CD4-positive, alpha-beta T cell treated with Interleukin-2 at 100 ng/mL for 4 hours (primary cell): ENCODE results near the gene AK5.
"Not testable (repeated sequence)": the region's sequence is repeated elsewhere in the genome, so short reads cannot be mapped to it uniquely, and the experiment has no call there.

Experiments used
- DNase-seq: peaks from one replicate; pipeline ENCODE4 v3.0.0-alpha.2; 2020; ENCODE audit warnings: low spot score

Gene AK5

GRCh38 chr1:77399250-77400086, 117.6 kb downstream of the AK5 start:
- no peak for DNase-seq

GRCh38 chr1:77400781-77401180, 119.0 kb downstream of the AK5 start:
- DNase-seq = no peak

- no peak for DNase-seq
Observed at GRCh38 chr1:77401384-77401783, 119.6 kb downstream of the AK5 start.

- no peak for DNase-seq
Observed at GRCh38 chr1:77405186-77405585, 123.4 kb downstream of the AK5 start.

GRCh38 chr1:77406661-77407060, 124.8 kb downstream of the AK5 start:
- no peak for DNase-seq

GRCh38 chr1:77407738-77408375, 126.0 kb downstream of the AK5 start:
- DNase-seq = no peak

- not testable (repeated sequence) for DNase-seq
Observed at GRCh38 chr1:77408933-77409332, 127.1 kb downstream of the AK5 start.

GRCh38 chr1:77412069-77412819, 130.4 kb downstream of the AK5 start:
- no peak for DNase-seq

GRCh38 chr1:77412820-77413530, 131.2 kb downstream of the AK5 start:
- no peak for DNase-seq

- no peak for DNase-seq
Observed at GRCh38 chr1:77413541-77414335, 131.9 kb downstream of the AK5 start.

GRCh38 chr1:77415579-77415978, 133.8 kb downstream of the AK5 start:
- DNase-seq = no peak

- no peak for DNase-seq
Observed at GRCh38 chr1:77416692-77417450, 135.1 kb downstream of the AK5 start.

- not testable (repeated sequence) for DNase-seq
Observed at GRCh38 chr1:77418055-77418454, 136.2 kb downstream of the AK5 start.

- DNase-seq = peak; percentile 23
Observed at GRCh38 chr1:77421504-77422233, 139.8 kb downstream of the AK5 start.

GRCh38 chr1:77424236-77424635, 142.4 kb downstream of the AK5 start:
- no peak for DNase-seq

GRCh38 chr1:77428068-77428467, 146.2 kb downstream of the AK5 start:
- no peak for DNase-seq

- DNase-seq = peak; percentile 61
Observed at GRCh38 chr1:77430966-77431690, 149.3 kb downstream of the AK5 start.

- no peak for DNase-seq
Observed at GRCh38 chr1:77433934-77434333, 152.1 kb downstream of the AK5 start.

GRCh38 chr1:77434967-77435366, 153.1 kb downstream of the AK5 start:
- no peak for DNase-seq
